IPS-20b (cell line): Measurements from ENCODE around the gene CEP57.
"Not testable (repeated sequence)": the region's sequence is repeated elsewhere in the genome, so short reads cannot be mapped to it uniquely, and the experiment has no call there.

Experiments
- H3K27ac ChIP-seq: one replicate; pipeline ENCODE4 v1.5.1; 2013; ENCODE audit warnings: low read length
- H3K27me3 ChIP-seq: 2 replicates; pipeline ENCODE4 v1.6.1; 2013; ENCODE audit warnings: mild to moderate bottlenecking, low read length, inconsistent platforms; ENCODE audit not compliant: insufficient read depth
- H3K36me3 ChIP-seq: 2 replicates; pipeline ENCODE4 v1.6.1; 2013; ENCODE audit warnings: low read depth, mild to moderate bottlenecking, inconsistent platforms, low read length, moderate library complexity; ENCODE audit not compliant: insufficient read depth
- H3K4me1 ChIP-seq: 2 replicates; pipeline ENCODE4 v1.6.1; 2013; ENCODE audit warnings: mild to moderate bottlenecking, control low read depth, inconsistent platforms, low read length, moderate library complexity; ENCODE audit not compliant: insufficient read depth
- H3K4me3 ChIP-seq: 2 replicates; pipeline ENCODE4 v1.5.1; 2013; ENCODE audit warnings: mild to moderate bottlenecking, low read length, inconsistent platforms
- H3K9ac ChIP-seq: 2 replicates; pipeline ENCODE4 v1.6.1; 2013; ENCODE audit warnings: low read depth, mild to moderate bottlenecking, inconsistent platforms, low read length, moderate library complexity
- H3K9me3 ChIP-seq: 2 replicates; pipeline ENCODE4 v1.6.1; 2013; ENCODE audit warnings: mild to moderate bottlenecking, low read depth, low read length, inconsistent platforms; ENCODE audit not compliant: insufficient read depth

The CEP57 gene

GRCh38 chr11:95870877-95871276 lies 80.6 kb downstream of the CEP57 start:
- not testable (repeated sequence) for H3K27ac ChIP-seq, H3K27me3 ChIP-seq, H3K9ac ChIP-seq, H3K9me3 ChIP-seq, H3K4me1 ChIP-seq, H3K36me3 ChIP-seq, H3K4me3 ChIP-seq

DNA sequence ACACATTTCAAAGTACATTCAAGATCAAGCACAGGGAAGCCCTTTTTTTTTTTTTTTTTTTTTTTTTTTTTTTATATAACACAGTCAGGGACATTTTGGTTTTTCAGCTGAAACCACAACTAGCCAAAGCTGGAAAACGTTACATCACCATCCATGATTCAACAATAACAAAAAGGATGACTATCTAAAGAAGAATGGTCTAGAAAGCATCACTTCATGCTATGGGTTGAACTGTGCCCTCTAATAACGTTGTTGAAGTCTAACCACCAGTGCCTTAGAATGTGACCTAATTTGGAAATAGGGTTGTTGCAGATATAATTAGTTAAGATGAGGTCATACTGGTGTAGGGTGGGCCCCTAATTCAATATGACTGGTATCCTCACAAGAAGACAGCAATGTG lies 87.0 kb downstream of the CEP57 start:
- Histone ChIP-seq H3K9me3 (peaks cover 12% of the 10 kb centered on the region; the same call in 1 of the 2 replicates), H3K4me1 (no peaks in the 10 kb centered on the region), H3K4me3 (no peak overlapping the region), H3K27me3 (no peaks in the 10 kb centered on the region), H3K36me3 (peaks cover 4% of the 10 kb centered on the region), H3K27ac (no peak overlapping the region), H3K9ac (no peak overlapping the region)
